HFF-Myc (cell line): ENCODE data around the gene TBC1D14.
A peak's percentile ranks its signal among the peaks of the same experiment; 100 is the strongest.

Experiments used
- DNase-seq: peaks from one replicate; pipeline ENCODE4 v3.0.0-alpha.2; 2011; ENCODE audit warnings: low read depth; ENCODE audit errors: extremely low read depth
- H3K4me3 ChIP-seq: replicated peaks from 2 replicates; pipeline ENCODE4 v1.5.1; 2011; ENCODE audit warnings: low read depth, mild to moderate bottlenecking, control low read depth, low read length
- TF ChIP-seq, protein P1 (sequence below): IDR thresholded peaks from 2 replicates; pipeline ENCODE4 v1.5.1; 2012; ENCODE audit warnings: mild to moderate bottlenecking, low read depth, low read length, control low read depth; ENCODE audit errors: missing control alignments

Gene TBC1D14

DNA sequence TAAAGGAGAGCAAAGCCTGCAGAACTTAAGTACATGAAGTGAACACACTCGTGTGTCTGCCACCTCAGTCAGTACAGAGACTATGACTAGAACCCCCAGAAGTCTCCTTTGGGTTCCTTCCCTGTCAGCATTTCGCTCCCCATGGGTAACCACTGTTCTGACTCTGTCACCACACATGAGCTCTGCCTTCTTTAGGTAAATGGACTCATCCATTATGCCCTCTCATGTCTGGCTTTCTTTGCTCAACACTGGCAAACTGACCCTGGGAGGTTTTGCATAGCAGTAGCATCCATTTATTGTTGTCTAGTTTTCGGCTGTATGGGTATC lies 38.5 kb downstream of the TBC1D14 start:
- no peak overlapping the region for H3K4me3 ChIP-seq
- no peak for DNase-seq
- TF ChIP-seq, protein P1, sequence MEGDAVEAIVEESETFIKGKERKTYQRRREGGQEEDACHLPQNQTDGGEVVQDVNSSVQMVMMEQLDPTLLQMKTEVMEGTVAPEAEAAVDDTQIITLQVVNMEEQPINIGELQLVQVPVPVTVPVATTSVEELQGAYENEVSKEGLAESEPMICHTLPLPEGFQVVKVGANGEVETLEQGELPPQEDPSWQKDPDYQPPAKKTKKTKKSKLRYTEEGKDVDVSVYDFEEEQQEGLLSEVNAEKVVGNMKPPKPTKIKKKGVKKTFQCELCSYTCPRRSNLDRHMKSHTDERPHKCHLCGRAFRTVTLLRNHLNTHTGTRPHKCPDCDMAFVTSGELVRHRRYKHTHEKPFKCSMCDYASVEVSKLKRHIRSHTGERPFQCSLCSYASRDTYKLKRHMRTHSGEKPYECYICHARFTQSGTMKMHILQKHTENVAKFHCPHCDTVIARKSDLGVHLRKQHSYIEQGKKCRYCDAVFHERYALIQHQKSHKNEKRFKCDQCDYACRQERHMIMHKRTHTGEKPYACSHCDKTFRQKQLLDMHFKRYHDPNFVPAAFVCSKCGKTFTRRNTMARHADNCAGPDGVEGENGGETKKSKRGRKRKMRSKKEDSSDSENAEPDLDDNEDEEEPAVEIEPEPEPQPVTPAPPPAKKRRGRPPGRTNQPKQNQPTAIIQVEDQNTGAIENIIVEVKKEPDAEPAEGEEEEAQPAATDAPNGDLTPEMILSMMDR = no peak

DNA sequence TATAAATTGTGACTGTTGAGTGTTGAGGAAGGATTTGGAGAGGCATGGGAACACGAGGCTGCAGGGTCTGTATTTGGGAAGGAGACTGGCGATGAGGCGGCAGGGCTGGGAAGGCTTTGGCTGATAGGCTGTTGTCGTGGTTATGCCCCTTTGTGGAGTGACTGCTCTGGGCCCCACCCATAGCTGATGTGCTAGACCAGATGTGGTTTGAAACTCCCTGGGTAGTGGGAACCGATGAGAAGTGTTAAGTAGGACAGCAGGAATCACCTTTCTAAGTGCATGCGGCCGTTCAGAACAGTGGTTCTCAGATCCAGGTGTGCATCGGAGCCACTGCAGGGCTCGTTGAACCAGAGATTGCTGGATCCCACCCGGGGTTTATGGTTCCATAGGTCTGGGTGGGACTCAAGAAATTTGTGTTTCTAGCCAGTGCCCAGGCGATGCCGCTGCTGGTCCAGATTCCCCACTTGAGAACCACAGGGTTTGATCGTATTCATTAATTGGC lies 42.3 kb downstream of the TBC1D14 start:
- DNase-seq = no peak
- H3K4me3 ChIP-seq = no peak overlapping the region
- TF ChIP-seq, protein P1 = no peak

DNA sequence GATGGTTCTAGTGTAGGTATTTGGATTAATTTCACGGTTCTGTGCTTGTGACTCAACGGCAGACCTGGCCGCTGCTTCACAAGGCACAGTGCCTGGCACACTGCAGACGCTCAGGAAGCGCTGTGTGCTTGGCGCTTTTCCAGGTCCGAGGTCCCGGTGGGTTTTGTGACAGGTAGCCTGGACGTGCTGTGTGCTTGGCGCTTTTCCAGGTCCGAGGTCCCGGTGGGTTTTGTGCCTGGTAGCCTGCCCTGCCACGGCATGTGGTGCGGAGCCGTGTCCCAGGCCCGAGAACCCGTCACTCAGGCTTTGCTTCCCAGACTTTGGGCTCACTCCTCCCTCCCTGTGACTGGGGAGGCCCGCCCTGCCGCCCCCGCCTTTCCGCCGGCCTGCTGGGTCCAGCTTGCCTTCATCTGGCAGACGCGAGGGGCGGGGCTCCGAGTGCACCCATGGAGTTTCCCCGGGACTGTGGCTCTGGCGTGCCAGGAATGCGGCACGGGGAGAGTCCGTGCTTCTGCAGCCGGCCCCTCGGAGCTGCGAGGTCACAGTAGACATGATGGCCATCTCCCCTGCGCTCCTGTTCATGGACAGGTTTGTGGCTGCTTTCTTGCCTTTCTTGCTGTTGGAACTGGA lies 44.2 kb downstream of the TBC1D14 start:
- TF ChIP-seq, protein P1 = no peak
- H3K4me3 ChIP-seq = 0 out of 2 replicates have a peak overlapping the region, but pooled peaks have one; percentile 9
- peak; percentile 24 for DNase-seq

DNA sequence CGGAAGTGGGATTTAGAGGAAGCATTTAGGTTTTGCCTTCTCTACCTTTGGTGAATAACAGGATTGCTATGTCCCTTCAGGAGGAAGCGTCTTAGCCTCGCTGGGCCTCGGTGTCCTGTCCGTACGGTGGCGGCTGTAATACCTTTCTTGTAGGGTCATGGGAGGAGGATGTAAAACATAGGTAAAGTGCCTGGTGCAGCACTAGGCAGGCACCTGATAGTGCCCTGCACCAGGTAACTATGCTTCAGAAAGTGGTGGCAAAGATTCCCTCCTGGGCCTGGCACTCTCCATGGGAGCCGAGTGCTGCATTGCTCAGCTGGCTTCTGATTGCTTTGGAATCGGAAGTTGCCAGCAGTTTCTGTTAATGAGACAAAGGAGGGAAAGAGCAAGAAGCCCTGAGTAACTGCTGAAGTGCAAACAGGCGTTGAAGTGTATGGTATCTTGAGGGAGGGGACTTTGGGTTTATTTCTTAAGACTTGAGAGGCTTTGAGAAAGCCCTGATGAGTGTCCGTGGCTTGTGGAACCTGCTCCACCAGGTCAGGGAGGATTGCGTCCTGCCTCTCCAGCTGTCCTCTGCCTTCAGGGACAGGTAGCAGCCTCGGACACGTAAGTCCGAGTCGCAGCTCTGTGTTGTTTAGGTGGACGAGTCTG lies 45.8 kb downstream of the TBC1D14 start:
- H3K4me3 ChIP-seq = no peak overlapping the region
- TF ChIP-seq, protein P1 = no peak
- DNase-seq = no peak

DNA sequence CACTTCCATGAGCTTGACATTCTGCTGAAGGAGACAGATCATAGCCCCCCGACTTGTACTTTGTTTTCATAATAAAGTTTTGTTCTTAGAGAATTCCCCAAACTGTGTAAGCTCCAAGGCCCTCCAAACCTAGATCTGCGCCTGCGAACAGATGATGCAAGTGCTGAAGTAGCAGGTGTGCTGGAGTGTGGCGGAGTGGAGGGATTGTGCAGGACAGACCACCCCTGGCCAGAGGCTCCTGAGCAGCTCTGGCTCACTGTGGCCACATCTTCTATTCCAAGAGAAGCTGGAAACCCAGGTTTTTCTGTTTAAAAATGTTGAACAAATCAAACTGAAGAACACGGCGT lies 46.4 kb downstream of the TBC1D14 start:
- TF ChIP-seq, protein P1 = no peak
- no peak overlapping the region for H3K4me3 ChIP-seq
- no peak for DNase-seq

DNA sequence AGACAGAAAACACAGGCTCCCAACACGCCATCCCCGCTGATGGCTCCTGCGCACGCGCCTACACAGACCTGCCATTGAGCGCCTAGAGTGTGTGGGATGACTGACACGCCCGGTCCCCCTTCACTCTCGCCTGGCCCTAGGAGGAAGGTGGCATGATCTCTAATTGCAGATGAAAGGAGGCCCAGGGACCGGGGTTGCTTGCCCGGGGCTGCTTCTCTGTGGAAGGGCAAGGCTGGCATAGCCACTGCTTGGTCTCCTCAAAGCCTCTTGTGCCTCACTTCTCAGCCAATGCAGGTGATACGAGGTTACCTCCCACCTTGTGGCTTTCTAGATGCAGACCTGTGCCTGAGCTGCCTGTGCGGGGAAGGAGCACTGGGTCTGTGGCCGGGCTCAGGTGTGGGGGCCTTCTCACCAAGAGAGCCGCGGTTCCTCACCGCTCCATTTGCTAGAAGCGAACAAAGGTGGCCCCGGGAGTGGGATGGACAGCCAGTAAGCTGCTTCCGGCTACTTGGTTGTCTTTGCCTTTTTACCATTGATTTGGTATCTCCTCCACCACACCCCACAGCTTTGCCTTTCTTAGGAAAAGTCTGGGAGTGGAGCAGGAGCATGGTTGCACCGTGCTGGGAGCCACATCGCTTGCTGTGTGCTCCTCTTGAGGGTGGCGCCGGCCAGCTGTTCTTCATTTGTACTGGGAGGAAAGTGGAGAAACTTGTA lies 47.0 kb downstream of the TBC1D14 start:
- no peak overlapping the region for H3K4me3 ChIP-seq
- no peak for DNase-seq
- TF ChIP-seq, protein P1 = no peak
